ENCODE results near the gene AMER1.

GRCh38 chrX:64190136-64190740 is 15.3 kb downstream of the AMER1 start:
- TF ChIP-seq POLR2A (IDR thresholded peaks at IDR 0.05) (no peak), CTCF (IDR thresholded peaks at IDR 0.05) (no peak)

Measured in gastroesophageal sphincter (tissue), 3 donors.